NT2/D1 (cell line): ENCODE results near the gene DCTD.

Source experiments
- DNase-seq: peaks from one replicate; pipeline ENCODE4 v3.0.0-alpha.2; 2011; ENCODE audit warnings: low read depth, low spot score
- H3K27me3 ChIP-seq: 2 replicates; pipeline ENCODE4 v1.6.0; 2011; ENCODE audit warnings: mild to moderate bottlenecking; ENCODE audit not compliant: insufficient read length, insufficient read depth
- H3K36me3 ChIP-seq: 2 replicates; pipeline ENCODE4 v1.6.1; 2011; ENCODE audit warnings: mild to moderate bottlenecking, low read length, mixed read lengths; ENCODE audit not compliant: insufficient read depth, insufficient read length
- H3K4me1 ChIP-seq: 2 replicates; pipeline ENCODE4 v1.5.1; 2011; ENCODE audit not compliant: insufficient read depth, insufficient read length
- H3K4me3 ChIP-seq: 2 replicates; pipeline ENCODE4 v1.5.1; 2011; ENCODE audit warnings: low read depth; ENCODE audit not compliant: insufficient read length
- H3K9ac ChIP-seq: 2 replicates; pipeline ENCODE4 v1.6.0; 2011; ENCODE audit warnings: low read depth; ENCODE audit not compliant: insufficient read length
- H3K9me3 ChIP-seq: 2 replicates; pipeline ENCODE4 v1.5.1; 2011; ENCODE audit warnings: mild to moderate bottlenecking, low read length; ENCODE audit not compliant: insufficient read depth
- SUZ12 ChIP-seq: IDR thresholded peaks from 2 replicates; pipeline ENCODE4 v1.6.1; 2011; ENCODE audit not compliant: insufficient read length, insufficient read depth; ENCODE audit errors: extremely low read depth
- YY1 ChIP-seq: IDR thresholded peaks from 2 replicates; pipeline ENCODE4 v1.6.1; 2011; ENCODE audit not compliant: insufficient read length, insufficient read depth
- ZNF274 ChIP-seq: IDR thresholded peaks from 2 replicates; pipeline ENCODE4 v1.6.1; 2011; ENCODE audit warnings: mild to moderate bottlenecking, low read depth, low read length

DCTD gene

GRCh38 chr4:182925855-182926254 lies 8.7 kb upstream of the DCTD start:
- H3K36me3 ChIP-seq: no peaks in the 10 kb centered on the region
- H3K4me1 ChIP-seq: no peaks in the 10 kb centered on the region
- DNase-seq: no peak
- H3K9me3 ChIP-seq: no peaks in the 10 kb centered on the region
- H3K27me3 ChIP-seq: no peaks in the 10 kb centered on the region
- no peak for TF ChIP-seq YY1
- TF ChIP-seq ZNF274: no peak
- TF ChIP-seq SUZ12: no peak
- H3K9ac ChIP-seq: no peak overlapping the region
- H3K4me3 ChIP-seq: no peak overlapping the region

- no peaks in the 10 kb centered on the region for H3K27me3 ChIP-seq
- no peaks in the 10 kb centered on the region for H3K4me1 ChIP-seq
- no peaks in the 10 kb centered on the region for H3K36me3 ChIP-seq
- TF ChIP-seq SUZ12: no peak
- TF ChIP-seq ZNF274: no peak
- no peak for TF ChIP-seq YY1
- no peak overlapping the region for H3K4me3 ChIP-seq
- H3K9ac ChIP-seq: no peak overlapping the region
- no peaks in the 10 kb centered on the region for H3K9me3 ChIP-seq
- DNase-seq: no peak
Measured at GRCh38 chr4:182925298-182925757, 8.1 kb upstream of the DCTD start.

GRCh38 chr4:182924497-182924896 lies 7.3 kb upstream of the DCTD start:
- H3K27me3 ChIP-seq: no peaks in the 10 kb centered on the region
- no peak for TF ChIP-seq YY1
- no peak for TF ChIP-seq SUZ12
- no peak for TF ChIP-seq ZNF274
- H3K4me1 ChIP-seq: no peaks in the 10 kb centered on the region
- DNase-seq: no peak
- no peaks in the 10 kb centered on the region for H3K36me3 ChIP-seq
- no peaks in the 10 kb centered on the region for H3K9me3 ChIP-seq
- no peak overlapping the region for H3K9ac ChIP-seq
- H3K4me3 ChIP-seq: no peak overlapping the region

- H3K9ac ChIP-seq: no peak overlapping the region
- H3K36me3 ChIP-seq: no peaks in the 10 kb centered on the region
- TF ChIP-seq YY1 (no peak), ZNF274 (no peak), SUZ12 (no peak)
- peaks cover 3% of the 10 kb centered on the region for H3K27me3 ChIP-seq
- no peak for DNase-seq
- no peaks in the 10 kb centered on the region for H3K9me3 ChIP-seq
- no peaks in the 10 kb centered on the region for H3K4me1 ChIP-seq
- no peak overlapping the region for H3K4me3 ChIP-seq
Measured at GRCh38 chr4:182923796-182924340, 6.7 kb upstream of the DCTD start.

- no peaks in the 10 kb centered on the region for H3K4me1 ChIP-seq
- TF ChIP-seq SUZ12 (no peak), YY1 (no peak), ZNF274 (no peak)
Measured at GRCh38 chr4:182923366-182923765, 6.2 kb upstream of the DCTD start.

GRCh38 chr4:182922501-182923284 lies 5.5 kb upstream of the DCTD start:
- H3K9ac ChIP-seq: no peak overlapping the region
- H3K9me3 ChIP-seq: no peaks in the 10 kb centered on the region
- H3K4me1 ChIP-seq: peaks cover 2% of the 10 kb centered on the region
- no peak overlapping the region for H3K4me3 ChIP-seq
- DNase-seq: no peak
- peaks cover 5% of the 10 kb centered on the region for H3K27me3 ChIP-seq
- no peaks in the 10 kb centered on the region for H3K36me3 ChIP-seq
- TF ChIP-seq ZNF274 (no peak), YY1 (no peak), SUZ12 (no peak)

More at GRCh38 chr4:182923366-182923765, 6.2 kb upstream of the DCTD start:
- no peaks in the 10 kb centered on the region for H3K9me3 ChIP-seq
- peaks cover 5% of the 10 kb centered on the region for H3K27me3 ChIP-seq
- H3K9ac ChIP-seq: no peak overlapping the region
- no peak overlapping the region for H3K4me3 ChIP-seq
- H3K36me3 ChIP-seq: no peaks in the 10 kb centered on the region
- no peak for DNase-seq

- Histone ChIP-seq H3K27me3 (peaks cover 5% of the 10 kb centered on the region), H3K4me1 (peaks cover 2% of the 10 kb centered on the region), H3K9me3 (no peaks in the 10 kb centered on the region), H3K4me3 (no peak overlapping the region), H3K36me3 (no peaks in the 10 kb centered on the region), H3K9ac (no peak overlapping the region)
- no peak for TF ChIP-seq YY1
- no peak for TF ChIP-seq ZNF274
- TF ChIP-seq SUZ12: no peak
- no peak for DNase-seq
Measured at GRCh38 chr4:182921608-182922007, 4.4 kb upstream of the DCTD start.
